Measurements from ENCODE around the gene VAV2.

GRCh38 chr9:133878402-133878801, 113.7 kb downstream of the VAV2 start:
- TF ChIP-seq CTCF (IDR thresholded peaks at IDR 0.05) = no peak
- TF ChIP-seq ZFX (IDR thresholded peaks at IDR 0.05; ENCODE audit: borderline replicate concordance) = no peak
